ENCODE measurements around the gene LAMA1.

Gene LAMA1

DNA sequence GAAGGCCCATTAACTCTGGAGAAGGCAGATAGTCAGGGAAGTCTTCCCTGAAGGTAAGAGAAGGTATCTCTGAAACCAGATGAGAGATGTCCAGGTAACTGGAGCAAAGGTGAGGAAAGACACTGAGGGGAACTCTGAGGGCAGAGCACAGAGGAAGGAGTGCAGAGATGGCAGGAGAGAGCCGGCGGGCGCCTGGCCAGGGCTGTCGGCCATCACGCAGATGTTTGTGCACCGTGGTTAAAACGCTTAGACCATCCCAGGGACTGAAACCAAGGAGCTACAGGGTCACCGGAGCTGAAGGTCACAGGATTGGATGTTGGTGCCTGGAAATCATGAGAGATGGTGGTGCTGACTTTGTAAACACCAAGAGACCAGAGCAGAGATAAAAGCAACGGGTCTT is 55.4 kb downstream of the LAMA1 start:
- H2AFZ ChIP-seq (ENCODE audit: low read length), result no peak overlapping the region
- H3K18ac ChIP-seq (ENCODE audit: low read length), result no peak overlapping the region
- H3K4me1 ChIP-seq (ENCODE audit: control insufficient read depth in 2 of 2, insufficient read depth in 1 of 2, low read depth in 1 of 2, low read length in 2 of 2), result peaks cover 2 to 6% of the 10 kb centered on the region in 2 donors
- H3K79me1 ChIP-seq (ENCODE audit: low read depth, low read length), result peaks cover 2% of the 10 kb centered on the region
- H2BK5ac ChIP-seq (ENCODE audit: low read length), result no peak overlapping the region
- H3K4me2 ChIP-seq (ENCODE audit: insufficient read depth, low read length, poor library complexity, severe bottlenecking), result no peak overlapping the region
- no peak overlapping the region for H2AK5ac ChIP-seq (ENCODE audit: low read depth, low read length)
- WGBS, 2 donors (ENCODE audit: extremely low coverage in 2 of 2, insufficient read length in 2 of 2, insufficient replicate concordance in 1 of 2), result no CpG with 5 or more reads among the region's 9 CpGs
- no peak overlapping the region for H4K8ac ChIP-seq (ENCODE audit: low read depth, low read length)
- H4K91ac ChIP-seq (ENCODE audit: low read depth, low read length, poor library complexity), result no peak overlapping the region
- H2BK120ac ChIP-seq (ENCODE audit: low read depth, low read length), result no peak overlapping the region
- no peaks in the 10 kb centered on the region for H3K27me3 ChIP-seq (ENCODE audit: control insufficient read depth in 3 of 3, insufficient read depth in 3 of 3, low read depth in 1 of 3, low read length in 3 of 3)
- no peak overlapping the region for H3K23ac ChIP-seq (ENCODE audit: low read depth, low read length, poor library complexity)
- H3K4ac ChIP-seq (ENCODE audit: low read length), result no peak overlapping the region
- H3K27ac ChIP-seq (replicated peaks; ENCODE audit: low read length), result no peak overlapping the region
- DNase-seq (ENCODE audit: low spot score), result no peak
- peaks cover 5 to 47% of the 10 kb centered on the region in 2 donors for H3K36me3 ChIP-seq (replicated peaks in 1 of 2; ENCODE audit: control insufficient read depth in 2 of 2, insufficient read depth in 2 of 2, low read length in 2 of 2)
- H3K9me3 ChIP-seq (replicated peaks in 1 of 2; ENCODE audit: control insufficient read depth in 2 of 2, insufficient read depth in 1 of 2, low read depth in 1 of 2, low read length in 2 of 2), result no peaks in the 10 kb centered on the region
- H2BK15ac ChIP-seq (ENCODE audit: low read length), result no peak overlapping the region
- H2BK12ac ChIP-seq (ENCODE audit: low read length), result no peak overlapping the region
- H3K4me3 ChIP-seq (ENCODE audit: low read length in 2 of 2), result no peak overlapping the region
- no peak overlapping the region for H3K14ac ChIP-seq (ENCODE audit: low read length)
- H3K9ac ChIP-seq (ENCODE audit: low read depth, low read length, poor library complexity), result no peak overlapping the region

- DNase-seq (ENCODE audit: low spot score), result no peak
- H3K14ac ChIP-seq (ENCODE audit: low read length), result no peak overlapping the region
- H3K4ac ChIP-seq (ENCODE audit: low read length), result no peak overlapping the region
- H3K4me2 ChIP-seq (ENCODE audit: insufficient read depth, low read length, poor library complexity, severe bottlenecking), result no peak overlapping the region
- H2AK5ac ChIP-seq (ENCODE audit: low read depth, low read length), result no peak overlapping the region
- H2BK12ac ChIP-seq (ENCODE audit: low read length), result no peak overlapping the region
- H3K36me3 ChIP-seq (replicated peaks in 1 of 2; ENCODE audit: control insufficient read depth in 2 of 2, insufficient read depth in 2 of 2, low read length in 2 of 2), result peaks cover 6 to 49% of the 10 kb centered on the region in 2 donors
- H2BK5ac ChIP-seq (ENCODE audit: low read length), result no peak overlapping the region
- H3K4me1 ChIP-seq (ENCODE audit: control insufficient read depth in 2 of 2, insufficient read depth in 1 of 2, low read depth in 1 of 2, low read length in 2 of 2), result peaks cover under 1 to 3% of the 10 kb centered on the region in 2 donors
- no peak overlapping the region for H3K27ac ChIP-seq (replicated peaks; ENCODE audit: low read length)
- no peak overlapping the region for H3K9ac ChIP-seq (ENCODE audit: low read depth, low read length, poor library complexity)
- no peak overlapping the region for H3K23ac ChIP-seq (ENCODE audit: low read depth, low read length, poor library complexity)
- no peak overlapping the region for H3K18ac ChIP-seq (ENCODE audit: low read length)
- WGBS, 2 donors (ENCODE audit: extremely low coverage in 2 of 2, insufficient read length in 2 of 2, insufficient replicate concordance in 1 of 2), result no CpG with 5 or more reads among the region's 2 CpGs
- H2BK120ac ChIP-seq (ENCODE audit: low read depth, low read length), result no peak overlapping the region
- no peaks in the 10 kb centered on the region for H3K9me3 ChIP-seq (replicated peaks in 1 of 2; ENCODE audit: control insufficient read depth in 2 of 2, insufficient read depth in 1 of 2, low read depth in 1 of 2, low read length in 2 of 2)
- H4K91ac ChIP-seq (ENCODE audit: low read depth, low read length, poor library complexity), result no peak overlapping the region
- H2BK15ac ChIP-seq (ENCODE audit: low read length), result no peak overlapping the region
- no peak overlapping the region for H3K4me3 ChIP-seq (ENCODE audit: low read length in 2 of 2)
- no peaks in the 10 kb centered on the region for H3K27me3 ChIP-seq (ENCODE audit: control insufficient read depth in 3 of 3, insufficient read depth in 3 of 3, low read depth in 1 of 3, low read length in 3 of 3)
- H4K8ac ChIP-seq (ENCODE audit: low read depth, low read length), result no peak overlapping the region
- H2AFZ ChIP-seq (ENCODE audit: low read length), result no peak overlapping the region
- H3K79me1 ChIP-seq (ENCODE audit: low read depth, low read length), result peaks cover 5% of the 10 kb centered on the region
These were observed 58.3 kb downstream of the LAMA1 start for GRCh38 chr18:7059276-7059675.

- no peak overlapping the region for H2BK120ac ChIP-seq (ENCODE audit: low read depth, low read length)
- WGBS, 2 donors (ENCODE audit: extremely low coverage in 2 of 2, insufficient read length in 2 of 2, insufficient replicate concordance in 1 of 2), result no CpG with 5 or more reads among the region's 6 CpGs
- no peak overlapping the region for H3K14ac ChIP-seq (ENCODE audit: low read length)
- no peak overlapping the region for H3K27ac ChIP-seq (replicated peaks; ENCODE audit: low read length)
- H3K36me3 ChIP-seq (replicated peaks in 1 of 2; ENCODE audit: control insufficient read depth in 2 of 2, insufficient read depth in 2 of 2, low read length in 2 of 2), result peaks cover 3 to 34% of the 10 kb centered on the region in 2 donors
- H3K27me3 ChIP-seq (ENCODE audit: control insufficient read depth in 3 of 3, insufficient read depth in 3 of 3, low read depth in 1 of 3, low read length in 3 of 3), result no peaks in the 10 kb centered on the region
- H3K79me1 ChIP-seq (ENCODE audit: low read depth, low read length), result peaks cover 3% of the 10 kb centered on the region
- no peak overlapping the region for H3K9ac ChIP-seq (ENCODE audit: low read depth, low read length, poor library complexity)
- H3K9me3 ChIP-seq (replicated peaks in 1 of 2; ENCODE audit: control insufficient read depth in 2 of 2, insufficient read depth in 1 of 2, low read depth in 1 of 2, low read length in 2 of 2), result peaks cover 0 to 3% of the 10 kb centered on the region in 2 donors
- no peak for DNase-seq (ENCODE audit: low spot score)
- H3K4me2 ChIP-seq (ENCODE audit: insufficient read depth, low read length, poor library complexity, severe bottlenecking), result no peak overlapping the region
- H2BK12ac ChIP-seq (ENCODE audit: low read length), result no peak overlapping the region
- H3K4me3 ChIP-seq (ENCODE audit: low read length in 2 of 2), result no peak overlapping the region
- no peak overlapping the region for H2AK5ac ChIP-seq (ENCODE audit: low read depth, low read length)
- no peak overlapping the region for H4K8ac ChIP-seq (ENCODE audit: low read depth, low read length)
- H2BK5ac ChIP-seq (ENCODE audit: low read length), result no peak overlapping the region
- H3K4me1 ChIP-seq (ENCODE audit: control insufficient read depth in 2 of 2, insufficient read depth in 1 of 2, low read depth in 1 of 2, low read length in 2 of 2), result peaks cover 0 to 3% of the 10 kb centered on the region in 2 donors
- H2AFZ ChIP-seq (ENCODE audit: low read length), result no peak overlapping the region
- H2BK15ac ChIP-seq (ENCODE audit: low read length), result no peak overlapping the region
- no peak overlapping the region for H4K91ac ChIP-seq (ENCODE audit: low read depth, low read length, poor library complexity)
- H3K18ac ChIP-seq (ENCODE audit: low read length), result no peak overlapping the region
- no peak overlapping the region for H3K4ac ChIP-seq (ENCODE audit: low read length)
- H3K23ac ChIP-seq (ENCODE audit: low read depth, low read length, poor library complexity), result no peak overlapping the region
These were observed 61.6 kb downstream of the LAMA1 start for GRCh38 chr18:7056026-7056425.

GRCh38 chr18:7049951-7050350 is 67.6 kb downstream of the LAMA1 start:
- Histone ChIP-seq H3K4me2 (ENCODE audit: insufficient read depth, low read length, poor library complexity, severe bottlenecking) (no peak overlapping the region), H3K27ac (replicated peaks; ENCODE audit: low read length) (no peak overlapping the region), H3K9ac (ENCODE audit: low read depth, low read length, poor library complexity) (no peak overlapping the region), H2AFZ (ENCODE audit: low read length) (no peak overlapping the region), H4K91ac (ENCODE audit: low read depth, low read length, poor library complexity) (no peak overlapping the region), H3K23ac (ENCODE audit: low read depth, low read length, poor library complexity) (no peak overlapping the region), H2BK5ac (ENCODE audit: low read length) (no peak overlapping the region), H3K4me3 (ENCODE audit: low read length in 2 of 2) (no peak overlapping the region), H3K79me1 (ENCODE audit: low read depth, low read length) (no peaks in the 10 kb centered on the region), H3K14ac (ENCODE audit: low read length) (no peak overlapping the region), H4K8ac (ENCODE audit: low read depth, low read length) (no peak overlapping the region), H3K4ac (ENCODE audit: low read length) (no peak overlapping the region), H2AK5ac (ENCODE audit: low read depth, low read length) (no peak overlapping the region), H2BK12ac (ENCODE audit: low read length) (no peak overlapping the region), H2BK15ac (ENCODE audit: low read length) (no peak overlapping the region), H3K9me3 (replicated peaks in 1 of 2; ENCODE audit: control insufficient read depth in 2 of 2, insufficient read depth in 1 of 2, low read depth in 1 of 2, low read length in 2 of 2) (peaks cover 0 to 3% of the 10 kb centered on the region in 2 donors), H3K18ac (ENCODE audit: low read length) (no peak overlapping the region), H3K4me1 (ENCODE audit: control insufficient read depth in 2 of 2, insufficient read depth in 1 of 2, low read depth in 1 of 2, low read length in 2 of 2) (peaks cover 0 to 5% of the 10 kb centered on the region in 2 donors), H3K36me3 (replicated peaks in 1 of 2; ENCODE audit: control insufficient read depth in 2 of 2, insufficient read depth in 2 of 2, low read length in 2 of 2) (peaks cover 3 to 64% of the 10 kb centered on the region in 2 donors), H2BK120ac (ENCODE audit: low read depth, low read length) (no peak overlapping the region), H3K27me3 (ENCODE audit: control insufficient read depth in 3 of 3, insufficient read depth in 3 of 3, low read depth in 1 of 3, low read length in 3 of 3) (no peaks in the 10 kb centered on the region)
- no peak for DNase-seq (ENCODE audit: low spot score)
- no CpG with 5 or more reads among the region's 5 CpGs for WGBS, 2 donors (ENCODE audit: extremely low coverage in 2 of 2, insufficient read length in 2 of 2, insufficient replicate concordance in 1 of 2)
